SKM-1 treated with dmso at 0.1 percent for 144 hours (cell line): Measurements from ENCODE around the gene COL15A1.
A peak's percentile ranks its signal among the peaks of the same experiment; 100 is the strongest.

Experiments used
- DNase-seq: peaks from one replicate; lab custom pipeline; 2025; ENCODE audit not compliant: unreplicated experiment; lab: John Stamatoyannopoulos, UW

Gene COL15A1

GRCh38 chr9:99103901-99104458 is 160.3 kb downstream of the COL15A1 start:
- DNase-seq: no peak

GRCh38 chr9:99104459-99105151 is 160.9 kb downstream of the COL15A1 start, which contains the start of gene TGFBR1:
TGFBR1 (plus strand) TSS chr9:99105113; CDS start chr9:99105206, 93 bp downstream.
- DNase-seq: peak; percentile 66

GRCh38 chr9:99105152-99106043 is 161.7 kb downstream of the COL15A1 start:
- no peak for DNase-seq

GRCh38 chr9:99106044-99106375 is 162.3 kb downstream of the COL15A1 start:
- no peak for DNase-seq

- no peak for DNase-seq
Observed at GRCh38 chr9:99107421-99107820, 163.7 kb downstream of the COL15A1 start.

GRCh38 chr9:99108131-99108530 is 164.4 kb downstream of the COL15A1 start:
- no peak for DNase-seq

- DNase-seq: peak; percentile 78
Observed at GRCh38 chr9:99109522-99109921, 165.8 kb downstream of the COL15A1 start.

GRCh38 chr9:99112750-99113413 is 169.2 kb downstream of the COL15A1 start:
- no peak for DNase-seq

GRCh38 chr9:99113414-99114048 is 169.8 kb downstream of the COL15A1 start:
- DNase-seq: no peak

GRCh38 chr9:99114049-99114440 is 170.3 kb downstream of the COL15A1 start:
- DNase-seq: no peak

GRCh38 chr9:99114846-99115500 is 171.3 kb downstream of the COL15A1 start:
- no peak for DNase-seq

GRCh38 chr9:99116003-99116411 is 172.3 kb downstream of the COL15A1 start:
- DNase-seq: no peak

GRCh38 chr9:99118782-99119466 is 175.2 kb downstream of the COL15A1 start:
- DNase-seq: peak; percentile 45

- DNase-seq: no peak
Observed at GRCh38 chr9:99119976-99120655, 176.4 kb downstream of the COL15A1 start.
